Liver (tissue), 9 donors: Measurements from ENCODE around the gene RBM28. TPM values are rescaled to one million over a fixed set of nuclear protein-coding genes. Genes with fewer than 3 reads are reported as not detected.

Experiments
- DNase-seq: peaks from one replicate; pipeline ENCODE4 v3.0.0-alpha.2; 2017; ENCODE audit warnings: low spot score
- H3K27ac ChIP-seq, 2 donors: one replicate each; pipeline ENCODE4 v1.7.0; 2013; ENCODE audit warnings: inconsistent platforms in 2 of 2, low read length in 2 of 2, control low read depth in 1 of 2, low read depth in 1 of 2, mild to moderate bottlenecking in 1 of 2
- H3K27me3 ChIP-seq, 4 donors: one replicate each; pipeline versions ENCODE4 v1.6.1 to v1.7.0; 2013; ENCODE audit warnings: low read length in 3 of 4, inconsistent platforms in 1 of 4, mild to moderate bottlenecking in 1 of 4, moderate library complexity in 1 of 4; ENCODE audit not compliant: control insufficient read depth in 4 of 4, insufficient read depth in 4 of 4
- H3K36me3 ChIP-seq, 4 donors: one replicate each; pipeline versions ENCODE4 v1.6.1 to v1.7.0; 2013; ENCODE audit warnings: low read length in 3 of 4, mild to moderate bottlenecking in 3 of 4, low read depth in 1 of 4, moderate library complexity in 1 of 4; ENCODE audit not compliant: control insufficient read depth in 4 of 4, insufficient read depth in 3 of 4
- H3K4me1 ChIP-seq, 4 donors: one replicate each; pipeline versions ENCODE4 v1.6.1 to v1.7.0; 2013; ENCODE audit warnings: low read length in 3 of 4, mild to moderate bottlenecking in 3 of 4, moderate library complexity in 1 of 4; ENCODE audit not compliant: control insufficient read depth in 4 of 4, insufficient read depth in 4 of 4
- H3K4me3 ChIP-seq, 3 donors: one replicate each; pipeline versions ENCODE4 v1.6.1 to v1.7.0; 2013; ENCODE audit warnings: low read length in 3 of 3, control low read depth in 1 of 3, low read depth in 1 of 3, mild to moderate bottlenecking in 1 of 3
- H3K9ac ChIP-seq, 2 donors: one replicate each; pipeline ENCODE4 v1.7.0; 2013; ENCODE audit warnings: low read length in 2 of 2, mild to moderate bottlenecking in 2 of 2, moderate library complexity in 2 of 2, control low read depth in 1 of 2, low read depth in 1 of 2
- H3K9me3 ChIP-seq, 4 donors: one replicate each; pipeline versions ENCODE4 v1.6.1 to v1.7.0; 2013; ENCODE audit warnings: low read length in 3 of 4; ENCODE audit not compliant: control insufficient read depth in 4 of 4
- EGR1 ChIP-seq, 2 donors: IDR thresholded peaks; 2 replicates each; pipeline ENCODE4 v1.6.1; 2016 to 2018; ENCODE audit warnings: antibody characterized with exemption in 2 of 2, low read depth in 2 of 2
- FOXA1 ChIP-seq: IDR thresholded peaks from 2 replicates; pipeline ENCODE4 v1.6.1; 2016; ENCODE audit warnings: antibody characterized with exemption
- FOXA2 ChIP-seq: IDR thresholded peaks from 2 replicates; pipeline ENCODE4 v1.6.1; 2016; ENCODE audit warnings: antibody characterized with exemption
- GABPA ChIP-seq, 2 donors: IDR thresholded peaks in 1 of 2; conservative IDR thresholded peaks in 1 of 2; 2 replicates each; pipeline ENCODE4 v1.6.1; 2016; ENCODE audit warnings: antibody characterized with exemption in 2 of 2, mild to moderate bottlenecking in 1 of 2, moderate library complexity in 1 of 2
- HNF4A ChIP-seq, 2 donors: conservative IDR thresholded peaks; 2 replicates each; pipeline ENCODE4 v1.6.1; 2016; ENCODE audit warnings: antibody characterized with exemption in 2 of 2, mild to moderate bottlenecking in 2 of 2
- HNF4G ChIP-seq: IDR thresholded peaks from 2 replicates; pipeline ENCODE4 v1.6.1; 2016; ENCODE audit warnings: antibody characterized with exemption
- JUND ChIP-seq, 2 donors: IDR thresholded peaks; 2 replicates each; pipeline ENCODE4 v1.6.1; 2016; ENCODE audit warnings: antibody characterized with exemption in 2 of 2
- RAD21 ChIP-seq, 2 donors: IDR thresholded peaks; 2 replicates each; pipeline ENCODE4 v1.6.1; 2016; ENCODE audit warnings: antibody characterized with exemption in 2 of 2, mild to moderate bottlenecking in 2 of 2
- RXRA ChIP-seq, 2 donors: IDR thresholded peaks; 2 replicates each; pipeline ENCODE4 v1.6.1; 2017 to 2018; ENCODE audit warnings: antibody characterized with exemption in 2 of 2, mild to moderate bottlenecking in 1 of 2
- SP1 ChIP-seq: IDR thresholded peaks from 2 replicates; pipeline ENCODE4 v1.6.1; 2018; ENCODE audit warnings: antibody characterized with exemption, mild to moderate bottlenecking
- TAF1 ChIP-seq: conservative IDR thresholded peaks from 2 replicates; pipeline ENCODE4 v1.6.1; 2016; ENCODE audit warnings: antibody characterized with exemption, mild to moderate bottlenecking
- YY1 ChIP-seq: IDR thresholded peaks from 2 replicates; pipeline ENCODE4 v1.6.1; 2016; ENCODE audit warnings: antibody characterized with exemption, mild to moderate bottlenecking
- WGBS: extraction: QIAGEN DNeasy Blood & Tissue Kit; methylation state at CpG from one replicate; pipeline ENCODE4 v1.1.7; 2013; 5-methylcytosine and 5-hydroxymethylcytosine counted together
- polyA plus RNA-seq, 2 donors: library from polyadenylated mRNA; stranded (reverse) in 1 of 2; unstranded in 1 of 2; fragments of 200-250 nt in 1 of 2; fragments of >200 nt in 1 of 2; fragmentation: Nextera tagmentation in 1 of 2; extraction: Ambion mirVana in 1 of 2; gene quantifications; one replicate each; pipeline versions ENCODE4 v1.2.1 to v1.2.3, GENCODE V29; 2013 to 2015
- total RNA-seq, 2 donors: library from RNA; depleted of rRNA; stranded (reverse); fragments of >200 nt; gene quantifications; one replicate each; pipeline ENCODE4 v1.2.3, GENCODE V29; 2014
- TF ChIP-seq, protein P1 (sequence below): IDR thresholded peaks from 2 replicates; pipeline ENCODE4 v1.6.1; 2016; ENCODE audit warnings: antibody characterized with exemption
- TF ChIP-seq, protein P2 (sequence below): fragments of 150-350 bp; IDR thresholded peaks from 2 replicates; pipeline ENCODE4 v1.5.1; 2017; ENCODE audit warnings: improper control_type of control experiment, low read depth, low read length; ENCODE audit not compliant: missing input control
- TF ChIP-seq, protein P3 (sequence below): IDR thresholded peaks from 2 replicates; pipeline ENCODE4 v1.6.1; 2016; ENCODE audit warnings: antibody characterized with exemption
- TF ChIP-seq, protein P4 (sequence below): IDR thresholded peaks from 2 replicates; pipeline ENCODE4 v1.6.1; 2016; ENCODE audit warnings: antibody characterized with exemption, mild to moderate bottlenecking
- donor health status: healthy.
- donor health status: healthy.
- donor health status: healthy.
- donor health status: healthy.
- donor health status: healthy.

RBM28 gene
- total and polyA plus RNA-seq, 4 donors = 3.6 to 16.1 (median 11.7) TPM

- Histone ChIP-seq H3K4me3 (no peak overlapping the region), H3K36me3 (no peaks in the 10 kb centered on the region), H3K9ac (no peak overlapping the region), H3K27me3 (no peaks in the 10 kb centered on the region), H3K27ac (no peak overlapping the region), H3K4me1 (peaks cover 2 to 8% (median 6%) of the 10 kb centered on the region in 4 donors), H3K9me3 (no peaks in the 10 kb centered on the region)
- 48% methylated on average over 1 of the region's 1 CpG for WGBS
- TF ChIP-seq YY1 (no peak), FOXA2 (no peak), GABPA (IDR thresholded peaks at IDR 0.05 in 1 of 2, conservative IDR thresholded peaks at IDR 0.05 in 1 of 2) (no peak), RAD21 (IDR thresholded peaks at IDR 0.05) (no peak), TAF1 (no peak), EGR1 (IDR thresholded peaks at IDR 0.05; ENCODE audit: low read depth in 2 of 2) (no peak), HNF4G (no peak), RXRA (IDR thresholded peaks at IDR 0.05) (no peak), HNF4A (conservative IDR thresholded peaks at IDR 0.05) (no peak), JUND (IDR thresholded peaks at IDR 0.05) (no peak), SP1 (no peak), FOXA1 (no peak)
- TF ChIP-seq, protein P1, sequence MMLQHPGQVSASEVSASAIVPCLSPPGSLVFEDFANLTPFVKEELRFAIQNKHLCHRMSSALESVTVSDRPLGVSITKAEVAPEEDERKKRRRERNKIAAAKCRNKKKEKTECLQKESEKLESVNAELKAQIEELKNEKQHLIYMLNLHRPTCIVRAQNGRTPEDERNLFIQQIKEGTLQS = no peak
- TF ChIP-seq, protein P2, sequence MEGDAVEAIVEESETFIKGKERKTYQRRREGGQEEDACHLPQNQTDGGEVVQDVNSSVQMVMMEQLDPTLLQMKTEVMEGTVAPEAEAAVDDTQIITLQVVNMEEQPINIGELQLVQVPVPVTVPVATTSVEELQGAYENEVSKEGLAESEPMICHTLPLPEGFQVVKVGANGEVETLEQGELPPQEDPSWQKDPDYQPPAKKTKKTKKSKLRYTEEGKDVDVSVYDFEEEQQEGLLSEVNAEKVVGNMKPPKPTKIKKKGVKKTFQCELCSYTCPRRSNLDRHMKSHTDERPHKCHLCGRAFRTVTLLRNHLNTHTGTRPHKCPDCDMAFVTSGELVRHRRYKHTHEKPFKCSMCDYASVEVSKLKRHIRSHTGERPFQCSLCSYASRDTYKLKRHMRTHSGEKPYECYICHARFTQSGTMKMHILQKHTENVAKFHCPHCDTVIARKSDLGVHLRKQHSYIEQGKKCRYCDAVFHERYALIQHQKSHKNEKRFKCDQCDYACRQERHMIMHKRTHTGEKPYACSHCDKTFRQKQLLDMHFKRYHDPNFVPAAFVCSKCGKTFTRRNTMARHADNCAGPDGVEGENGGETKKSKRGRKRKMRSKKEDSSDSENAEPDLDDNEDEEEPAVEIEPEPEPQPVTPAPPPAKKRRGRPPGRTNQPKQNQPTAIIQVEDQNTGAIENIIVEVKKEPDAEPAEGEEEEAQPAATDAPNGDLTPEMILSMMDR = no peak
- TF ChIP-seq, protein P3, sequence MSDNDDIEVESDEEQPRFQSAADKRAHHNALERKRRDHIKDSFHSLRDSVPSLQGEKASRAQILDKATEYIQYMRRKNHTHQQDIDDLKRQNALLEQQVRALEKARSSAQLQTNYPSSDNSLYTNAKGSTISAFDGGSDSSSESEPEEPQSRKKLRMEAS = no peak
- TF ChIP-seq, protein P4, sequence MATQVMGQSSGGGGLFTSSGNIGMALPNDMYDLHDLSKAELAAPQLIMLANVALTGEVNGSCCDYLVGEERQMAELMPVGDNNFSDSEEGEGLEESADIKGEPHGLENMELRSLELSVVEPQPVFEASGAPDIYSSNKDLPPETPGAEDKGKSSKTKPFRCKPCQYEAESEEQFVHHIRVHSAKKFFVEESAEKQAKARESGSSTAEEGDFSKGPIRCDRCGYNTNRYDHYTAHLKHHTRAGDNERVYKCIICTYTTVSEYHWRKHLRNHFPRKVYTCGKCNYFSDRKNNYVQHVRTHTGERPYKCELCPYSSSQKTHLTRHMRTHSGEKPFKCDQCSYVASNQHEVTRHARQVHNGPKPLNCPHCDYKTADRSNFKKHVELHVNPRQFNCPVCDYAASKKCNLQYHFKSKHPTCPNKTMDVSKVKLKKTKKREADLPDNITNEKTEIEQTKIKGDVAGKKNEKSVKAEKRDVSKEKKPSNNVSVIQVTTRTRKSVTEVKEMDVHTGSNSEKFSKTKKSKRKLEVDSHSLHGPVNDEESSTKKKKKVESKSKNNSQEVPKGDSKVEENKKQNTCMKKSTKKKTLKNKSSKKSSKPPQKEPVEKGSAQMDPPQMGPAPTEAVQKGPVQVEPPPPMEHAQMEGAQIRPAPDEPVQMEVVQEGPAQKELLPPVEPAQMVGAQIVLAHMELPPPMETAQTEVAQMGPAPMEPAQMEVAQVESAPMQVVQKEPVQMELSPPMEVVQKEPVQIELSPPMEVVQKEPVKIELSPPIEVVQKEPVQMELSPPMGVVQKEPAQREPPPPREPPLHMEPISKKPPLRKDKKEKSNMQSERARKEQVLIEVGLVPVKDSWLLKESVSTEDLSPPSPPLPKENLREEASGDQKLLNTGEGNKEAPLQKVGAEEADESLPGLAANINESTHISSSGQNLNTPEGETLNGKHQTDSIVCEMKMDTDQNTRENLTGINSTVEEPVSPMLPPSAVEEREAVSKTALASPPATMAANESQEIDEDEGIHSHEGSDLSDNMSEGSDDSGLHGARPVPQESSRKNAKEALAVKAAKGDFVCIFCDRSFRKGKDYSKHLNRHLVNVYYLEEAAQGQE = no peak
- no peak for DNase-seq
These were observed 22.6 kb upstream of the RBM28 start for GRCh38 chr7:128366300-128366699.

GRCh38 chr7:128365432-128365831 lies 21.7 kb upstream of the RBM28 start:
- 82% methylated on average over 2 of the region's 2 CpGs for WGBS
- Histone ChIP-seq H3K36me3 (no peaks in the 10 kb centered on the region), H3K9me3 (no peaks in the 10 kb centered on the region), H3K4me3 (no peak overlapping the region), H3K4me1 (peaks cover 7 to 15% (median 10%) of the 10 kb centered on the region in 4 donors), H3K9ac (no peak overlapping the region), H3K27me3 (no peaks in the 10 kb centered on the region), H3K27ac (no peak overlapping the region)
- DNase-seq = no peak
- TF ChIP-seq HNF4A (conservative IDR thresholded peaks at IDR 0.05) = no peak
- TF ChIP-seq, protein P3 = no peak
- TF ChIP-seq, protein P2 = no peak
- no peak for TF ChIP-seq EGR1 (IDR thresholded peaks at IDR 0.05; ENCODE audit: low read depth in 2 of 2)
- TF ChIP-seq, protein P1 = no peak
- no peak for TF ChIP-seq JUND (IDR thresholded peaks at IDR 0.05)
- no peak for TF ChIP-seq SP1
- TF ChIP-seq TAF1 = no peak
- TF ChIP-seq RAD21 (IDR thresholded peaks at IDR 0.05) = no peak
- TF ChIP-seq, protein P4 = no peak
- TF ChIP-seq HNF4G = no peak
